ENCODE data around the gene TRO. TPM values are rescaled to one million over a fixed set of nuclear protein-coding genes. Genes with fewer than 3 reads are reported as not detected.

TRO gene
- total RNA-seq, 1 experiment from 2014 or later, result 25.2 TPM

- no peak for DNase-seq (ENCODE audit: low spot score)
- in situ Hi-C loops (cut with HindIII; ENCODE audit: low sequenced_read_pairs), result no loop called here
Measured at GRCh38 chrX:54944816-54945215, 24.2 kb downstream of the TRO start.

GRCh38 chrX:54945224-54945623 lies 24.6 kb downstream of the TRO start:
- in situ Hi-C loops (cut with HindIII; ENCODE audit: low sequenced_read_pairs), result no loop called here
- DNase-seq (ENCODE audit: low spot score), result no peak

GRCh38 chrX:54950730-54951375 lies 30.2 kb downstream of the TRO start:
- in situ Hi-C loops (cut with HindIII; ENCODE audit: low sequenced_read_pairs), result no loop called here
- DNase-seq (ENCODE audit: low spot score), result peak; percentile 81

GRCh38 chrX:54961750-54962149 lies 41.1 kb downstream of the TRO start:
- in situ Hi-C loops (cut with HindIII; ENCODE audit: low sequenced_read_pairs), result no loop called here

GRCh38 chrX:54964766-54965497 lies 44.3 kb downstream of the TRO start:
- DNase-seq (ENCODE audit: low spot score), result no peak
- in situ Hi-C loops (cut with HindIII; ENCODE audit: low sequenced_read_pairs), result no loop called here

More at GRCh38 chrX:54961750-54962149, 41.1 kb downstream of the TRO start:
- no peak for DNase-seq (ENCODE audit: low spot score)

GRCh38 chrX:54977387-54977786 lies 56.8 kb downstream of the TRO start:
- in situ Hi-C loops (cut with HindIII; ENCODE audit: low sequenced_read_pairs), result no loop called here
- DNase-seq (ENCODE audit: low spot score), result no peak

GRCh38 chrX:54978448-54978847 lies 57.8 kb downstream of the TRO start:
- in situ Hi-C loops (cut with HindIII; ENCODE audit: low sequenced_read_pairs), result no loop called here
- DNase-seq (ENCODE audit: low spot score), result no peak

GRCh38 chrX:54979432-54979831 lies 58.8 kb downstream of the TRO start:
- in situ Hi-C loops (cut with HindIII; ENCODE audit: low sequenced_read_pairs), result no loop called here
- DNase-seq (ENCODE audit: low spot score), result no peak

GRCh38 chrX:54980334-54980733 lies 59.7 kb downstream of the TRO start:
- DNase-seq (ENCODE audit: low spot score), result no peak
- in situ Hi-C loops (cut with HindIII; ENCODE audit: low sequenced_read_pairs), result no loop called here

Other genes starting within 250 kb of the TRO start
- not detected in 2 replicates for gene ITIH6, start 122.6 kb upstream of the TRO start, total RNA-seq (2014; rRNA removed; shearing (Covaris generic))
- gene MAGED2, start 113.1 kb upstream of the TRO start, total RNA-seq (2014; rRNA removed; shearing (Covaris generic)), result 214 and 252 TPM in 2 replicates
- 0.14 and 0.55 TPM in 2 replicates for gene PFKFB1, start 73.4 kb downstream of the TRO start, total RNA-seq (2014; rRNA removed; shearing (Covaris generic))
- gene APEX2, start 79.5 kb downstream of the TRO start, total RNA-seq (2014; rRNA removed; shearing (Covaris generic)), result 8.3 and 10.7 TPM in 2 replicates
- gene ALAS2, start 110.2 kb downstream of the TRO start, total RNA-seq (2014; rRNA removed; shearing (Covaris generic)), result not detected in 2 replicates
- gene PAGE2B, start 154.2 kb downstream of the TRO start, total RNA-seq (2014; rRNA removed; shearing (Covaris generic)), result not detected in 2 replicates
- gene PAGE2, start 168.2 kb downstream of the TRO start, total RNA-seq (2014; rRNA removed; shearing (Covaris generic)), result not detected in 2 replicates

Measured in G401 (cell line).